AG10803 (cell line): ENCODE data around the gene TSSK6.
A peak's percentile ranks its signal among the peaks of the same experiment; 100 is the strongest.

Experiments used
- DNase-seq: peaks from one replicate; pipeline ENCODE4 v3.0.0; 2010; ENCODE audit warnings: low read depth
- H3K4me3 ChIP-seq: 2 replicates; pipeline ENCODE4 v1.5.1; 2011; ENCODE audit warnings: mild to moderate bottlenecking, low read length, control low read depth
- CTCF ChIP-seq: conservative IDR thresholded peaks from 2 replicates; pipeline ENCODE4 v1.5.1; 2011; ENCODE audit warnings: mild to moderate bottlenecking, low read length, control low read depth, inconsistent platforms

The TSSK6 gene

DNA sequence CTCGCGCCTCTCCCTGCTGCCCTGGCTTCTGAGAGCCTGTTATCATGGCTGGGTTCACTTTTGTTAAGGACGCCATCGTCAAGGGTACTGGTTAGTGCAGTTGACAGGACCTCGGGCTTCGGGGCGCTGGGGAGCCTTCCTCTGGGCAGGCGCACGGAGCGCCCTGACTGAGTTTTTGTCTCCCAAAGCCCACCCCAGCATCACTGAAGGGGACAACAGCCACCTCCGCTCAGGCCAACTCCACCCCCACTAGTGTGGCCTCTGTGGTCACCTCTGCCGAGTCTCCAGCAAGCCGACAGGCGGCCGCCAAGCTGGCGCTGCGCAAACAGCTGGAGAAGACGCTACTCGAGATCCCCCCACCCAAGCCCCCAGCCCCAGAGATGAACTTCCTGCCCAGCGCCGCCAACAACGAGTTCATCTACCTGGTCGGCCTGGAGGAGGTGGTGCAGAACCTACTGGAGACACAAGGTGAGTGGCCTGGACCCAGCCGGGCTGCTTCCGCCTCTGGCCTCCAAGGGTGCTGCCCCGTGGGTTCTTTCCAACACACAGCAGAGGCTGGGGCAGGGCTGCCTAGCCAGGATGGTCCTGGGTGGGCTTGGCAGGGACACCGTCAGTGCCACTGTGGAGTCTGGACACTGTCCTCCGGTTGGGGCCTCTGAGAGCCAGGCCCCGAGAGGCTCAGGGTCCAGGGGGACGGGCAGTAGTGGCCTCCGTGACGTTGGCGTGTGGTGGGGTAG is 16.9 kb downstream of the TSSK6 start:
- H3K4me3 ChIP-seq, result no peak overlapping the region
- no peak for TF ChIP-seq CTCF
- no peak for DNase-seq

DNA sequence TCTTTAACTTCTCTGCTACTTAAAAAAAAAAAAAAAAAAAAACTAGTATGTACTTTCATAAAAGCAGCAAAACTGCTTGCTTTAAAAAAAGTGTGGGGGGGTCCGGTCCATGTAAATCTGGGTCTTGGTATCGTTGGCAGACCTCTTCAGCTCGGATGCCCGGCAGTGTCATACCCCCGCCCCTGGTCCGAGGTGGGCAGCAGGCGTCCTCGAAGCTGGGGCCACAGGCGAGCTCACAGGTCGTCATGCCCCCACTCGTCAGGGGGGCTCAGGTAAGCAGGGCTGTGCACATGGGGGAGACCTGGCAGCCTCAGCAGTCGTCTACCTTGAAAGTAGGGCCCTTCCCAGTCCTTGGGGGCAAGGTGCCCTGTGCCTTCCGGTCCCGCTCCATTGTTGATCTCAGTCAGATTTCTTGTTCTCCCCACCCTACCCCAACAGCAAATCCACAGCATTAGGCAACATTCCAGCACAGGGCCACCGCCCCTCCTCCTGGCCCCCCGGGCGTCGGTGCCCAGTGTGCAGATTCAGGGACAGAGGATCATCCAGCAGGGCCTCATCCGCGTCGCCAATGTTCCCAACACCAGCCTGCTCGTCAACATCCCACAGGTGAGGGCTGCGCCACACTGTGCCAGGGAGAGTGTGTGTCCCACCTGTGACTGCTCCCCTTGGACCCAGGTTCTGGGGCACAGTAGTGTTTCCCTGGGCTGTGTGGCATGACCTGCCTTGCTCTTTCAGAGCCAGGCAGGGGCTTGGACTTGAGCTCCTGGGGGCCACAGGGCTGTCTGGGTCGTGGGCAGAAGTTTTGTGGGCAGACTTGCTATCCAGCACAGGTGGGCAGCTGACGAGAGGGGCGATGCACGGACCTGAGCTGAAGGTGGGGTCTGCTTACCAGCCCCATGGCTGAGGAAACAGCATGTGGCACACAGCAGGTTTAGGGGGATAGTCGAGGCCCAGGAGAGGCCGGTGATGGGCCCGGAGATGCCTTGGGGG is 19.4 kb downstream of the TSSK6 start:
- no peak overlapping the region for H3K4me3 ChIP-seq
- no peak for DNase-seq
- no peak for TF ChIP-seq CTCF

DNA sequence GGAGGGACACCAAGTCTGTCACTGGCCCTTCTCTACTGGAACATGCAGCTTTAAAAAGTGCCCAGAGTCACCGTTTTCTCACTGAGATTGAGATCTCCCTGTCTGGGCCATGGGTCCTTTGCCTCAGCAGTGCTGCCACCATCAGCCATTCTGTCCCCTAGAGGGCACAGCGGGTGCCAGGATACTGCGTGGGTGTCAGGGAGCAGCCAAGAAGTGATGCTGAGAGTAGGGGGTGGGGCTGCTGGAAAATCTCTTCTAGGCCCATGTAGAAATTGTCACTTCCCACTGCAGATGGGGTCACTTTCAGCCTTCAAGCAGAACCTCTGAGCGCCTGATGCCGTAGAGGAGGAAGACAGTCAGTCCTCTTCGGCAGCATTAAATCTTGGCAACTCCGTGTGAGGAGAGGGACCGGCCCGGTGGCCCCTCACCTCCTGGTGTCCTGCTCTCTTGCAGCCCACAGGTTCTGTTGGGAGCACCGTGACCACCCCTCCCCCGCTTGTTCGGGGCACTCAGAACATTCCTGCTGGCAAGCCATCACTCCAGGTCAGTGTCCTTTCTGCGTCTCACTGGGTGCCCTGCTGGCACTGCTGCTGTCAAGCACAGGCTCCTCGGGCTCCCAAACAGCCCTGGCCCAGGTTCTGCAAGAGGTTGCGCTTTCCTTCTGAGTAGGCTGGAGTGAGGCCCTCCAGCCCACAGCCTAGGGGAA is 21.4 kb downstream of the TSSK6 start:
- DNase-seq, result no peak
- no peak for TF ChIP-seq CTCF
- no peak overlapping the region for H3K4me3 ChIP-seq

DNA sequence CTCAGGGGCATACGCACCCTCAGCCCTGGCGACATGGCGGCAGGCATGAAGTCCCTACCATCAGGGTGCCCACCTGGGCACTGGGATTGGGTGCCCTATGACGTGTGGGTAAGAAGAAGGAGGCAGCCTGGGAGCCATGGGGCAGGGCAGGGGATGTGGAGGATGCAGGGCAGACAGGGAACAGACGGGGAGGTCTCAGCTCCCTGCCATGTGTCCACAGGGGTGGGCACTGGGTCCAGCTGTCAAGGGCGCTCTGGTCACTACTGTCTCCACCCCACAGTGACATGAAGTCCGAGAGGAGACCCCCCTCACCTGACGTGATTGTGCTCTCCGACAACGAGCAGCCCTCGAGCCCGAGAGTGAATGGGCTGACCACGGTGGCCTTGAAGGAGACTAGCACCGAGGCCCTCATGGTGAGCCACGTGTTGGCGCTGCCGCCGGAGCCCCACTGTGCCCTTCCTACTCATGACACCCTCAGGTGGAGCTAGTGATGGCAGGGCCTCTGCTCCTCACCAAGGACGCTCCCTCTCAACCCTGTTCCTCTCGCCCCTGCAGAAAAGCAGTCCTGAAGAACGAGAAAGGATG is 23.2 kb downstream of the TSSK6 start:
- DNase-seq, result no peak
- no peak overlapping the region for H3K4me3 ChIP-seq
- no peak for TF ChIP-seq CTCF

- H3K4me3 ChIP-seq, result no peak overlapping the region
- DNase-seq, result no peak
- TF ChIP-seq CTCF, result no peak
These were observed 23.9 kb downstream of the TSSK6 start for GRCh38 chr19:19491321-19492025.

- no peak overlapping the region for H3K4me3 ChIP-seq
- DNase-seq, result peak; percentile 81
- peak; percentile 82 for TF ChIP-seq CTCF
These were observed 25.0 kb downstream of the TSSK6 start for GRCh38 chr19:19490214-19490968.
